MM.1S (cell line): ENCODE data around the gene IL1RAPL2.

Experiments
- CTCF ChIP-seq: fragments of 300-600 bp; sonication (generic); IDR thresholded peaks from 2 replicates; pipeline ENCODE4 v1.5.1; 2016; ENCODE audit warnings: antibody characterized with exemption, low read length, mixed read lengths
- EZH2phosphoT487 ChIP-seq: fragments of 300-600 bp; sonication (generic); IDR thresholded peaks from 2 replicates; pipeline ENCODE4 v1.6.1; 2018; ENCODE audit warnings: antibody characterized with exemption, low read length

- no peak for TF ChIP-seq CTCF
- TF ChIP-seq EZH2phosphoT487 = no peak
These were observed 749.2 kb downstream of the IL1RAPL2 start for GRCh38 chrX:105315248-105315647.
